ENCODE data around the gene TNNC2. TPM values are rescaled to one million over a fixed set of nuclear protein-coding genes. Genes with fewer than 3 reads are reported as not detected.

The TNNC2 gene
- total and polyA plus RNA-seq, 9 of the 15 experiments (the other 6 are each of a cell fraction or from before 2014, with no cell fraction given) = not detected

DNA sequence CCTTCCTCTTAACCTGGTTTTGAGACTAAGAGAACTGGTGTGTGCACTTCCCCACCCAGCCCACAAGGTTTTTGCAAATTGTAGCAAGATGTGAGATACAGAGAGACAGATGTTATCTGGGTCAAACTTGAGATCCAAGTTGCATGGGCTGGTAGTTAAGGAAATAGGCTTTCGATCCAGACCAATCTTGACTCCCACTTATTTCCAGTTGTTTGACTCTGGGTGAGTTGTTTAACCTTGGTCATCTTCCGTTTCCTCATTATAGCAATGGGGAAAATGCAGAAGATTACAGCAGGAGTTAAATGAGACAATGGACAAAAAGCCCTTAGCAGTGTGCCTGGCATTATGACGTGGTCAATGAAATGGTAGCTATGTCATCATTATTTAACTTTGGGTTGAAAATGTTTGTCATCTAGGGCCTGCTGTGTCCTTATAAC, 8.2 kb upstream of the TNNC2 start:
- H3K9me3 ChIP-seq (replicated peaks; ENCODE audit: control insufficient read depth, insufficient read depth, low read depth, low read length) = no peaks in the 10 kb centered on the region
- in situ Hi-C loops (cut with MboI) = no loop called here
- H3K9ac ChIP-seq (ENCODE audit: insufficient read depth in 1 of 2, low read depth in 2 of 2, low read length in 2 of 2) = no peak overlapping the region
- no peak overlapping the region for H2AFZ ChIP-seq (ENCODE audit: low read depth, low read length)
- H4K20me1 ChIP-seq (replicated peaks; ENCODE audit: control insufficient read depth, insufficient read depth, low read length) = no peaks in the 10 kb centered on the region
- ChIA-PET CTCF (ENCODE audit: low intra/inter-chr PET ratio) (no interaction called here), POLR2A (no interaction called here)
- ATAC-seq (no peak), FAIRE-seq (no peak), DNase-seq (ENCODE audit: extremely low read depth in 1 of 4, low spot score in 3 of 4) (no peak)
- TF ChIP-seq NR0B1 (IDR thresholded peaks at IDR 0.05; ENCODE audit: partially characterized antibody) (no peak), MAX (CRISPR knock-in tag; IDR thresholded peaks at IDR 0.05) (no peak), MYC (IDR thresholded peaks at IDR 0.05; ENCODE audit: low read depth, low read length) (no peak), MYC (CRISPR knock-in tag; IDR thresholded peaks at IDR 0.05; ENCODE audit: borderline replicate concordance, low read depth) (no peak), ZNF77 (CRISPR knock-in tag; IDR thresholded peaks at IDR 0.05) (no peak), SPI1 (IDR thresholded peaks at IDR 0.05; ENCODE audit: borderline replicate concordance, low read depth, low read length) (peak; percentile 37; the same call in 1 of the 2 replicates), MAZ (CRISPR knock-in tag; conservative IDR thresholded peaks at IDR 0.05 in 1 of 2, IDR thresholded peaks at IDR 0.05 in 1 of 2) (no peak), GATA2 (CRISPR knock-in tag; IDR thresholded peaks at IDR 0.05) (peak; percentile 52), RBM14 (IDR thresholded peaks at IDR 0.05; ENCODE audit: borderline replicate concordance, insufficient read depth, low read depth, low read length) (no peak), ZNF436 (CRISPR knock-in tag; IDR thresholded peaks at IDR 0.05) (no peak), DMBX1 (CRISPR knock-in tag; IDR thresholded peaks at IDR 0.05; ENCODE audit: borderline replicate concordance) (no peak), TAF1 (IDR thresholded peaks at IDR 0.05; ENCODE audit: control insufficient read depth, extremely low read depth, insufficient read depth, low read length, severe bottlenecking) (no peak), ZNF639 (CRISPR knock-in tag; conservative IDR thresholded peaks at IDR 0.05 in 1 of 2, IDR thresholded peaks at IDR 0.05 in 1 of 2) (no peak)
- TF ChIP-seq, protein P1, sequence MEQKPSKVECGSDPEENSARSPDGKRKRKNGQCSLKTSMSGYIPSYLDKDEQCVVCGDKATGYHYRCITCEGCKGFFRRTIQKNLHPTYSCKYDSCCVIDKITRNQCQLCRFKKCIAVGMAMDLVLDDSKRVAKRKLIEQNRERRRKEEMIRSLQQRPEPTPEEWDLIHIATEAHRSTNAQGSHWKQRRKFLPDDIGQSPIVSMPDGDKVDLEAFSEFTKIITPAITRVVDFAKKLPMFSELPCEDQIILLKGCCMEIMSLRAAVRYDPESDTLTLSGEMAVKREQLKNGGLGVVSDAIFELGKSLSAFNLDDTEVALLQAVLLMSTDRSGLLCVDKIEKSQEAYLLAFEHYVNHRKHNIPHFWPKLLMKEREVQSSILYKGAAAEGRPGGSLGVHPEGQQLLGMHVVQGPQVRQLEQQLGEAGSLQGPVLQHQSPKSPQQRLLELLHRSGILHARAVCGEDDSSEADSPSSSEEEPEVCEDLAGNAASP (IDR thresholded peaks at IDR 0.05) = no peak
- TF ChIP-seq, protein P2, sequence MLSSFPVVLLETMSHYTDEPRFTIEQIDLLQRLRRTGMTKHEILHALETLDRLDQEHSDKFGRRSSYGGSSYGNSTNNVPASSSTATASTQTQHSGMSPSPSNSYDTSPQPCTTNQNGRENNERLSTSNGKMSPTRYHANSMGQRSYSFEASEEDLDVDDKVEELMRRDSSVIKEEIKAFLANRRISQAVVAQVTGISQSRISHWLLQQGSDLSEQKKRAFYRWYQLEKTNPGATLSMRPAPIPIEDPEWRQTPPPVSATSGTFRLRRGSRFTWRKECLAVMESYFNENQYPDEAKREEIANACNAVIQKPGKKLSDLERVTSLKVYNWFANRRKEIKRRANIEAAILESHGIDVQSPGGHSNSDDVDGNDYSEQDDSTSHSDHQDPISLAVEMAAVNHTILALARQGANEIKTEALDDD (IDR thresholded peaks at IDR 0.05) = peak; percentile 92
- intact Hi-C loops (cut with micrococcal nuclease) = loop anchor here (10.0 kb wide), 1 partner anchor 49 kb away; the partner anchor contains the start of genes SPATA25 and ZSWIM1
- no peaks in the 10 kb centered on the region for H3K79me2 ChIP-seq (ENCODE audit: control insufficient read depth, insufficient read depth, low read length)
- no peaks in the 10 kb centered on the region for H3K9me1 ChIP-seq (ENCODE audit: control insufficient read depth, insufficient read depth, low read length)
- WGBS (ENCODE audit: insufficient coverage, low coverage, missing lambda C conversion rate) = 56% methylated on average over 3 of the region's 3 CpGs
- H3K4me2 ChIP-seq (ENCODE audit: insufficient read depth, low read length) = peak overlapping the region; percentile 60; the same call in 1 of the 2 replicates
- H3K36me3 ChIP-seq (ENCODE audit: control insufficient read depth, insufficient read depth, low read length) = no peaks in the 10 kb centered on the region
- no peaks in the 10 kb centered on the region for H3K27me3 ChIP-seq (ENCODE audit: control insufficient read depth in 2 of 2, insufficient read depth in 2 of 2, low read length in 2 of 2)
- peak overlapping the region; percentile 25; the same call in 1 of the 3 replicates for H3K27ac ChIP-seq (ENCODE audit: extremely low read depth, low read depth, low read length)
- peaks cover 32 to 34% of the 10 kb centered on the region in 2 experiments for H3K4me1 ChIP-seq (replicated peaks in 1 of 2; ENCODE audit: control insufficient read depth in 2 of 2, insufficient read depth in 2 of 2, low read length in 2 of 2)
- BruUV-seq (replicated peaks) = no TSS peak
- no peak overlapping the region for H3K4me3 ChIP-seq

All from K562 (cell line).